OCI-LY7 (cell line): Measurements from ENCODE around the gene UFD1.

Source experiments
- CTCF ChIP-seq: fragments of 200-600 bp; sonication (generic); conservative IDR thresholded peaks from 2 replicates; pipeline ENCODE4 v1.5.1; 2014; ENCODE audit warnings: mild to moderate bottlenecking, antibody characterized with exemption, low read length, moderate library complexity, mixed read lengths
- EZH2phosphoT487 ChIP-seq: fragments of 200-600 bp; sonication (generic); IDR thresholded peaks from 2 replicates; pipeline ENCODE4 v1.6.1; 2018; ENCODE audit warnings: low read depth, borderline replicate concordance, mild to moderate bottlenecking, mixed run types, antibody characterized with exemption, low read length, moderate library complexity, mixed read lengths

- TF ChIP-seq CTCF (no peak), EZH2phosphoT487 (no peak)
Measured at GRCh38 chr22:19446603-19447329, 32.2 kb downstream of the UFD1 start.
